Lower leg skin (tissue), 4 donors: ENCODE measurements around the gene SRA1. TPM values are rescaled to one million over a fixed set of nuclear protein-coding genes. Genes with fewer than 3 reads are reported as not detected.

ENCODE experiments used
- microRNA-seq, 2 donors: library from miRNA; unstranded; fragments of <30 nt; microRNA quantifications; one replicate each; pipeline ENCODE4, GENCODE V29; 2016; ENCODE audit warnings: borderline replicate concordance in 2 of 2, borderline number of aligned reads in 1 of 2
- total RNA-seq, 4 donors: library from RNA; depleted of rRNA; stranded (reverse); fragments of >200 nt; gene quantifications; one replicate each; pipeline ENCODE4 v1.1.0, GENCODE V29; 2016

SRA1 gene
- total RNA-seq, 4 donors from 2014 or later = 11.4 to 23.9 (median 14.6) TPM

Small RNAs within 50 kb of the gene (microRNA-seq; reads per million reads assigned to microRNA genes)
- 0 reads per million in 2 donors for gene MIR6831

Other genes starting within 250 kb of the SRA1 start
- 10 to 100 TPM; 16.6 to 24.3 (median 18.4) TPM for gene HBEGF, start 210.9 kb downstream of the SRA1 start, total RNA-seq
- gene SLC4A9, start 197.3 kb downstream of the SRA1 start, total RNA-seq = 1 to 10 TPM in 1 of 4 donors, under 1 TPM in 2, not detected in 1; 0.10 to 1.4 (median 0.38) TPM
- gene ANKHD1, start 155.6 kb downstream of the SRA1 start, total RNA-seq = 100 to 1,000 TPM in 2 of 4 donors, 10 to 100 TPM in 2; 73.6 to 165 (median 101) TPM
- 10 to 100 TPM; 19.2 to 32.1 (median 27.2) TPM for gene EIF4EBP3, start 9.8 kb downstream of the SRA1 start, total RNA-seq
- 10 to 100 TPM; 14.0 to 23.7 (median 19.2) TPM for gene APBB3, start 7.1 kb upstream of the SRA1 start, total RNA-seq
- gene SLC35A4, start 7.4 kb upstream of the SRA1 start, total RNA-seq = 10 to 100 TPM; 59.7 to 86.4 (median 68.2) TPM
- 10 to 100 TPM; 14.9 to 22.1 (median 19.1) TPM for gene CD14, start 75.7 kb upstream of the SRA1 start, total RNA-seq
- 10 to 100 TPM; 60.3 to 99.8 (median 67.3) TPM for gene TMCO6, start 82.0 kb upstream of the SRA1 start, total RNA-seq
- 10 to 100 TPM; 39.4 to 57.6 (median 45.8) TPM for gene NDUFA2, start 90.2 kb upstream of the SRA1 start, total RNA-seq
- gene IK, start 90.4 kb upstream of the SRA1 start, total RNA-seq = 100 to 1,000 TPM in 1 of 4 donors, 10 to 100 TPM in 3; 64.1 to 105 (median 94.8) TPM
- 10 to 100 TPM; 19.7 to 26.1 (median 21.4) TPM for gene WDR55, start 107.4 kb upstream of the SRA1 start, total RNA-seq
- gene DND1, start 116.1 kb upstream of the SRA1 start, total RNA-seq = under 1 TPM; 0.49 to 0.94 (median 0.69) TPM
- 10 to 100 TPM; 71.9 to 90.6 (median 80.8) TPM for gene HARS1, start 133.9 kb upstream of the SRA1 start, total RNA-seq
- 10 to 100 TPM; 17.4 to 37.2 (median 31.8) TPM for gene HARS2, start 134.0 kb upstream of the SRA1 start, total RNA-seq
- 10 to 100 TPM; 28.2 to 48.6 (median 41.2) TPM for gene ZMAT2, start 143.0 kb upstream of the SRA1 start, total RNA-seq
- not detected for gene PCDHA1, start 228.7 kb upstream of the SRA1 start, total RNA-seq
- gene PCDHA2, start 237.4 kb upstream of the SRA1 start, total RNA-seq = not detected
- under 1 TPM in 2 of 4 donors, not detected in 2; 0.05 to 0.13 TPM for gene PCDHA3, start 243.6 kb upstream of the SRA1 start, total RNA-seq
- under 1 TPM in 3 of 4 donors, not detected in 1; 0.08 to 0.58 (median 0.23) TPM for gene PCDHA4, start 249.6 kb upstream of the SRA1 start, total RNA-seq